Transverse colon (tissue), 3 donors: Measurements from ENCODE around the gene AKT3.

Source experiments
- POLR2A ChIP-seq: fragments of 450-650 bp; IDR thresholded peaks from one replicate; pipeline ENCODE4 v1.6.1; 2016; ENCODE audit warnings: antibody characterized with exemption, mild to moderate bottlenecking, moderate library complexity
- TF ChIP-seq, protein P1 (sequence below), 5 experiments: fragments of 200-600 bp in 3 of 5; fragments of 450-650 bp in 2 of 5; sonication (generic) in 3 of 5; IDR thresholded peaks; 1 replicate in 2 of 5; 2 replicates in 3 of 5; pipeline ENCODE4 v1.5.1; 2016 to 2017; ENCODE audit warnings: antibody characterized with exemption in 5 of 5, inconsistent platforms in 3 of 5, mild to moderate bottlenecking in 2 of 5, moderate library complexity in 1 of 5

DNA sequence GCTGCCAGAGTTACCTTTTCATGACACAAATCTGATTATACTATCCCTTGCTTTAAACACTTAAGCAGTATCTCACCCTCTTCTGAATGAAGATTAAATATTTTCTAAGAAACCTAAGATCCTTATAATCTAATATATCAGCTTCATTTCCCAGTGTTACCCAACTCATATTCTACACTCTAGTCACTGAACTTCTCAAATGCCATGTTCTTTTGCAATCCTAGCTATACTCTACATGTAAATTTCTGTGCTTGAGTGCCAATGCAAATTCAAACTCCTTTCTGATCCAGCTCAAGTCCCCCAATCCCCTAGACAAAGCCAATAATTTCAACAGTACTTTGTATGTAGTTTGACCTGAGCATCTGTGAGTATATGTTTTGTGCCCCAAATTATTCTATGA is 300.3 kb downstream of the AKT3 start:
- TF ChIP-seq, protein P1, sequence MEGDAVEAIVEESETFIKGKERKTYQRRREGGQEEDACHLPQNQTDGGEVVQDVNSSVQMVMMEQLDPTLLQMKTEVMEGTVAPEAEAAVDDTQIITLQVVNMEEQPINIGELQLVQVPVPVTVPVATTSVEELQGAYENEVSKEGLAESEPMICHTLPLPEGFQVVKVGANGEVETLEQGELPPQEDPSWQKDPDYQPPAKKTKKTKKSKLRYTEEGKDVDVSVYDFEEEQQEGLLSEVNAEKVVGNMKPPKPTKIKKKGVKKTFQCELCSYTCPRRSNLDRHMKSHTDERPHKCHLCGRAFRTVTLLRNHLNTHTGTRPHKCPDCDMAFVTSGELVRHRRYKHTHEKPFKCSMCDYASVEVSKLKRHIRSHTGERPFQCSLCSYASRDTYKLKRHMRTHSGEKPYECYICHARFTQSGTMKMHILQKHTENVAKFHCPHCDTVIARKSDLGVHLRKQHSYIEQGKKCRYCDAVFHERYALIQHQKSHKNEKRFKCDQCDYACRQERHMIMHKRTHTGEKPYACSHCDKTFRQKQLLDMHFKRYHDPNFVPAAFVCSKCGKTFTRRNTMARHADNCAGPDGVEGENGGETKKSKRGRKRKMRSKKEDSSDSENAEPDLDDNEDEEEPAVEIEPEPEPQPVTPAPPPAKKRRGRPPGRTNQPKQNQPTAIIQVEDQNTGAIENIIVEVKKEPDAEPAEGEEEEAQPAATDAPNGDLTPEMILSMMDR (IDR thresholded peaks at IDR 0.05): no peak
- TF ChIP-seq POLR2A: no peak
